Lower lobe of right lung (tissue), 2 donors: Measurements from ENCODE around the gene NNMT. TPM values are rescaled to one million over a fixed set of nuclear protein-coding genes. Genes with fewer than 3 reads are reported as not detected.
A peak's percentile ranks its signal among the peaks of the same experiment; 100 is the strongest.

ENCODE experiments used
- ATAC-seq, 2 donors: fragments of 200-7000 bp; cut with Tn5 transposase; one replicate each; pipeline ENCODE4 v1.9.1; 2020 to 2022; ENCODE audit warnings: mild to moderate bottlenecking in 2 of 2, moderate library complexity in 2 of 2
- DNase-seq: peaks from one replicate; pipeline ENCODE4 v3.0.0-alpha.2; 2020
- H3K27ac ChIP-seq: fragments of 200-600 bp; one replicate; pipeline ENCODE4 v1.8.0; 2022
- H3K27me3 ChIP-seq: fragments of 200-600 bp; one replicate; pipeline ENCODE4 v1.8.0; 2022; ENCODE audit warnings: low read depth
- H3K36me3 ChIP-seq: fragments of 200-600 bp; one replicate; pipeline ENCODE4 v1.8.0; 2022; ENCODE audit warnings: mild to moderate bottlenecking
- H3K4me1 ChIP-seq: fragments of 200-600 bp; one replicate; pipeline ENCODE4 v1.8.0; 2022
- H3K4me3 ChIP-seq: fragments of 200-600 bp; one replicate; pipeline ENCODE4 v1.8.0; 2022; ENCODE audit warnings: mild to moderate bottlenecking
- H3K9me3 ChIP-seq: fragments of 200-600 bp; one replicate; pipeline ENCODE4 v1.8.0; 2022
- intact Hi-C: fragments of 100-400 bp; cut with DNase I; formaldehyde crosslinking; loops from one replicate; pipeline ENCODE4 v1.11.0; 2022
- total RNA-seq: library from RNA; stranded (reverse); fragmentation: NEBNext Ultra II Directional; extraction: Animal tissue kit (Norgen Biotek cat#: 25700); gene quantifications from one replicate; pipeline ENCODE4 v1.2.1, GENCODE V29; 2021
- TF ChIP-seq, protein P1 (sequence below): fragments of 200-600 bp; IDR thresholded peaks from one replicate; pipeline ENCODE4 v1.8.0; 2022; ENCODE audit warnings: antibody characterized with exemption, mild to moderate bottlenecking
- donor health status: DM: no; HTN: yes; CAD: no; lungs with severe emphysema.

Gene NNMT
- total RNA-seq, 1 donor from 2014 or later = 162 TPM

DNA sequence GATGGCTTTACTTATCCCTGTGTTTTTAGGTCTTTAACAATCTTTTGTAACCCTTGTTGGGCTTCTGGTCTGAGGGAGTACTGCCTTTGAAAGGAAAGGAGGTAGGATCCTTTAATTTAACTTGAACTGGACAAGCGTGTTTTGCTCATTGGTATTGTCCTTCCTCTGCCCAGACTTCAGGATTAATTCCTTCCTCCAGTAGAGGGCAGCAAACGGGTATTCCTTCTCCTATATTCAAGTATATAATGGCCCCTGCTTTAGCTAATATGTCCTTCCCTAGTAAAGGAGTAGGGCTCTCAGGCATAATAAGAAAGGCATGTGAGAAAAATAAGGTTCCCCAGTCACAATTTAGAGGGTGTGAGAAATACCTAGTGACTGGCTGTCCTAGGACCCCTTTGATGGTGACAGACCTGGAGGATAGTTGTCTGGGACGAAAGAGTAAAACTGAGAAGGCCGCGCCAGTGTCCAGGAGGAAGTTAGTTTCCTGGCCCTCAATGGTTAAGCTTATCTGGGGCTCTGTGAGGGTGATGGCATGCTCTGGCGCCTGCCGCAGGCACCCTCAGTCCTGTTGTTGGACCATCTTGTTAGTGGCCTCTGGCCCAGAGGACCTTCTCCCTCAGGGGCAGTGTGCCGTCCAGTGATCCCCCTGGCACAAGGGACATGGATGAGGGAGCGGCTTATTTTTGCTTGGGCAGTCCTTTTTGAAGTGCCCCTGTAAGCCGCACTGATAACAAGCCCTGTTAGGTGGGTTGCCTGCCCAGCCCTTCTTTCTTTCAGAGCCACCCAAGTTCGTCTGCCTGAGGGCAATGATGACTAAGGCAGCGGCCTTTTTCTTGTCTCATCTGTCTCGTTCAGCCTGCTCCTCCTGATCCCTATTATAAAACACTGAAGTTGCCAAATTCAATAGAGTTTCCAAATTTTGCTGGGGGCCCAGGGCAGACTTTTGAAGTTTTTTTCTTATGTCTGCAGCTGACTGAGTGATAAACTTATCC, 52.3 kb downstream of the NNMT start:
- Histone ChIP-seq H3K4me1 (no peaks in the 10 kb centered on the region), H3K36me3 (no peaks in the 10 kb centered on the region), H3K4me3 (no peak overlapping the region), H3K27me3 (no peaks in the 10 kb centered on the region), H3K27ac (no peak overlapping the region), H3K9me3 (no peaks in the 10 kb centered on the region)
- intact Hi-C loops = no loop called here
- TF ChIP-seq, protein P1, sequence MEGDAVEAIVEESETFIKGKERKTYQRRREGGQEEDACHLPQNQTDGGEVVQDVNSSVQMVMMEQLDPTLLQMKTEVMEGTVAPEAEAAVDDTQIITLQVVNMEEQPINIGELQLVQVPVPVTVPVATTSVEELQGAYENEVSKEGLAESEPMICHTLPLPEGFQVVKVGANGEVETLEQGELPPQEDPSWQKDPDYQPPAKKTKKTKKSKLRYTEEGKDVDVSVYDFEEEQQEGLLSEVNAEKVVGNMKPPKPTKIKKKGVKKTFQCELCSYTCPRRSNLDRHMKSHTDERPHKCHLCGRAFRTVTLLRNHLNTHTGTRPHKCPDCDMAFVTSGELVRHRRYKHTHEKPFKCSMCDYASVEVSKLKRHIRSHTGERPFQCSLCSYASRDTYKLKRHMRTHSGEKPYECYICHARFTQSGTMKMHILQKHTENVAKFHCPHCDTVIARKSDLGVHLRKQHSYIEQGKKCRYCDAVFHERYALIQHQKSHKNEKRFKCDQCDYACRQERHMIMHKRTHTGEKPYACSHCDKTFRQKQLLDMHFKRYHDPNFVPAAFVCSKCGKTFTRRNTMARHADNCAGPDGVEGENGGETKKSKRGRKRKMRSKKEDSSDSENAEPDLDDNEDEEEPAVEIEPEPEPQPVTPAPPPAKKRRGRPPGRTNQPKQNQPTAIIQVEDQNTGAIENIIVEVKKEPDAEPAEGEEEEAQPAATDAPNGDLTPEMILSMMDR = peak; percentile 69
- ATAC-seq = peak; percentile 70 to 84
- no peak for DNase-seq

DNA sequence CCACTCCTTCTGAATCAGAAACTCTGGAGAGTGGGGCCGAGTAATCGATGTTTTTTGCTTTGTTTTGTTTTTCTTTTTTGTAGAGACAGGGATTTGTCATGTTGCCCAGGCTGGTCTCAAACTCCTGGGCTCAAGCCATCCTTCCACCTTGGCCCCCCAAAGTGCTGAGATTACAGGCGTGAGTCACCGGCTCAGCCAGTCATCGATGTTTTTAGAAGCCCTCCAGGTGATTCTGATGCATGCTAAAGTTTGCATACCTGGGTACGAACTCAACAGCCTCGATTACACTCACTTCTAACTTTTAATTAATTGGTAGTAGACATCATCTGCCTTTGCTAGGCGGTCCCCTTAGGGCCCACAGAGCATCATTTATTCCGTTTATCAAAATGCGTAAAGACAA, 53.8 kb downstream of the NNMT start:
- DNase-seq (no peak), ATAC-seq (no peak)
- no peak overlapping the region for H3K4me3 ChIP-seq
- intact Hi-C loops = no loop called here
- no peaks in the 10 kb centered on the region for H3K9me3 ChIP-seq
- H3K36me3 ChIP-seq = no peaks in the 10 kb centered on the region
- no peak overlapping the region for H3K27ac ChIP-seq
- H3K27me3 ChIP-seq = no peaks in the 10 kb centered on the region
- TF ChIP-seq, protein P1 = no peak
- H3K4me1 ChIP-seq = no peaks in the 10 kb centered on the region

- no peak overlapping the region for H3K27ac ChIP-seq
- H3K36me3 ChIP-seq = no peaks in the 10 kb centered on the region
- no peak for ATAC-seq
- H3K4me3 ChIP-seq = no peak overlapping the region
- DNase-seq = no peak
- no peaks in the 10 kb centered on the region for H3K4me1 ChIP-seq
- no peaks in the 10 kb centered on the region for H3K27me3 ChIP-seq
- intact Hi-C loops = no loop called here
- no peaks in the 10 kb centered on the region for H3K9me3 ChIP-seq
- TF ChIP-seq, protein P1 = no peak
Observed at GRCh38 chr11:114353443-114353842, 57.2 kb downstream of the NNMT start.

DNA sequence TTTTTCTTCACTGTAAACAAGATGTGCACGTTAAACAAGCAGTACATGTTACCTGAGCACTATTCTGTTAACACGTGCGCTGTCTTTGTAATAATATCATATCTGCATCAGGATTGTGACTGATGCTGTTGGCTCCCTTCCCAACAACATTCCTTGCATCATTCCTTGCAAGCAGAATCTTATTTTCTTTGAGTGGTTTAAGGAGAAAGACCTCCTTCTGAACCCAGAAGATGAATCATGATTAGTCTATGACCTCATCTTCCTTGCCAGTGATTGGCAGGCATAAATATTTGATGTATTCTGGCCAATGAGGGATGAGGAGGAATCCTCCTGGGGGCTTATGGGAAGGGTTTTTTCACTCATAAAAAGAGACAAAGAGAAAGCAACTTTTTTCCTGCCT, 57.9 kb downstream of the NNMT start:
- no peaks in the 10 kb centered on the region for H3K27me3 ChIP-seq
- no peaks in the 10 kb centered on the region for H3K4me1 ChIP-seq
- TF ChIP-seq, protein P1 = no peak
- ATAC-seq (no peak), DNase-seq (no peak)
- H3K36me3 ChIP-seq = no peaks in the 10 kb centered on the region
- H3K9me3 ChIP-seq = no peaks in the 10 kb centered on the region
- intact Hi-C loops = no loop called here
- H3K4me3 ChIP-seq = no peak overlapping the region
- no peak overlapping the region for H3K27ac ChIP-seq

DNA sequence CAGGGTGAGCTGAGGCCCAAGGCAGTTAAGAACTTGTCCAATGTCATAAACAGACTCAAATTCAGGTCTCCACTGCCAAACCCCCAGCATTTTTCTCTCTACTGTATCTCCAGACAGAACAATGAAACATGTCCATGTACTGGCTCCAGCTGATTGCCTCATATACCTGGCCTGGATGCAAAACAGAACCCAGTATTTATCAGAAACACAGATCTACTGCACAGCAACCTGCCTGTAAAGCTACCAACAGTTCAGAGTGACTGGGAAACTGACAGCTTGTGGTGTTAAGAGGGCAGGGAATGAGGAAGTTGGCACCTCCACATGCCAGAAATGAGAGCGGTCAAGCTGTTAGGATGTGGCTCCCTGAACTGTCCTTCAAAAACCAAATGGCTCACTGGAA, 62.5 kb downstream of the NNMT start:
- no peaks in the 10 kb centered on the region for H3K27me3 ChIP-seq
- intact Hi-C loops = no loop called here
- H3K4me3 ChIP-seq = no peak overlapping the region
- TF ChIP-seq, protein P1 = no peak
- no peak overlapping the region for H3K27ac ChIP-seq
- H3K36me3 ChIP-seq = no peaks in the 10 kb centered on the region
- DNase-seq = no peak
- H3K4me1 ChIP-seq = no peaks in the 10 kb centered on the region
- ATAC-seq = peak; percentile 68 to 79
- no peaks in the 10 kb centered on the region for H3K9me3 ChIP-seq
